NCI-H2029 treated with DMSO at 0.1 percent for 48 hours (cell line): ENCODE results near the gene TMTC4.
"Not testable (repeated sequence)": the region's sequence is repeated elsewhere in the genome, so short reads cannot be mapped to it uniquely, and the experiment has no call there.

Experiments used
- DNase-seq: peaks from one replicate; lab custom pipeline; 2025; lab: John Stamatoyannopoulos, UW

TMTC4 gene

GRCh38 chr13:100581504-100581903 lies 93.1 kb downstream of the TMTC4 start:
- DNase-seq, result no peak

- DNase-seq, result no peak
These were observed 93.6 kb downstream of the TMTC4 start for GRCh38 chr13:100581030-100581429.

- DNase-seq, result no peak
These were observed 94.5 kb downstream of the TMTC4 start for GRCh38 chr13:100580045-100580444.

GRCh38 chr13:100577239-100577638 lies 97.4 kb downstream of the TMTC4 start:
- DNase-seq, result not testable (repeated sequence)

DNA sequence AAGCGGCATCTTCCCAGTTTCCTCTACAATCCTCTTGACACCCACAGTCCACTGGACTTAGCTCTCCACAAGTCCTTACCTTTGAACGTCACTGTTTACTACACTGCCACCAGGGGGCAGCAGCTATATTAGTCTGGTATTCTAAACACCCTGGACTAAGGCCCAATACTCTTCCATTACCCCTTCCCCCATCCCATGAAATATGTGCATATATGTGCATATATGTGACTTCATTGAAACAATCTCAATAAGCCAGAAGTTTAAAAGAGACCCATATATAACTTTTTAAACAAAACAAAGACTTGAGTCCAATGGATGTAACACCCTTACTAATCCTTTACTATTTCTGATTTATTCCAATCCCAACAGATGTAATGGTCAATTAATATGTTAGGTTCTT lies 101.5 kb downstream of the TMTC4 start:
- no peak for DNase-seq

- DNase-seq, result no peak
These were observed 108.1 kb downstream of the TMTC4 start for GRCh38 chr13:100566543-100566942.

DNA sequence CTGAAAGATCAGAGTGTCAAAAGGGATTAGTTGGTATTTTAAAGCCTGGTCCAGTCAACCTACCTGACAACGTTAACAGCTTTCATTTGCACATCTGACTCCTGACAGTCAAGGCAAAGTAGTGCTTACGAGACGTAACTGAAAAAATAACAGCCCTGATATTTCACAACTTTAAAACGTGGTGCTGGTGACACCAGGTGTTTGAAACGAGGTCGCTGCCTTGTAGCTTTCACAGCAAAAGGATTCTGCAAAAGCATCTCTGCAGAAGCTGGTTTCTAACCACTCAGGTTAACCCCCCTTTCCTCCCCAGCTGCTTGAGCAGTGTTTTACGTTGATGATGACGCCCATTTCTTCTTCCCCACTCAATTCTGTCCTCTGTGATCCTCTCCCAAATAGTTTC lies 109.3 kb downstream of the TMTC4 start:
- DNase-seq, result no peak

GRCh38 chr13:100564444-100565223 lies 110.0 kb downstream of the TMTC4 start:
- no peak for DNase-seq

DNA sequence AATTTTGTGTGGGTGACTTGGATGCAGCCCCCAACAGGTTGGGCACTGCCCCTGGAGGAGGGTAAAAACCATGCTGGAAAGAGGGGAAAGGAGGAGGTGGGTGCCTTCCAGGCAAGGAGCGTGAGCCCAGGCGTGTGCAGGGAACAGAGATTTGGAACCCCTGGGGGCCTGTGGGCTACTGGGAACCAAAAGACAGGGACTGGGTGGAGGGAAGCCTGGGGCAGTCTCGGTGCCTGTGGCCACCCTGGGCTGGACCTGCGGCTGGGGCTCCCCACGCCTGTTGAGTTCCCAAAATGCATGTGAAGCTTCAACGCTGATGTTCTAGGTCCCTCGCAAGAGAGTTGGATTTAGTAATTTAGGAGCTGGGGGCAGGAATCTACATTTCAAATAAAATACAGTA lies 110.8 kb downstream of the TMTC4 start:
- DNase-seq, result no peak

GRCh38 chr13:100561599-100562204 lies 112.9 kb downstream of the TMTC4 start:
- DNase-seq, result no peak

- no peak for DNase-seq
These were observed 113.5 kb downstream of the TMTC4 start for GRCh38 chr13:100561158-100561499.

GRCh38 chr13:100560498-100561157 lies 114.0 kb downstream of the TMTC4 start:
- no peak for DNase-seq

DNA sequence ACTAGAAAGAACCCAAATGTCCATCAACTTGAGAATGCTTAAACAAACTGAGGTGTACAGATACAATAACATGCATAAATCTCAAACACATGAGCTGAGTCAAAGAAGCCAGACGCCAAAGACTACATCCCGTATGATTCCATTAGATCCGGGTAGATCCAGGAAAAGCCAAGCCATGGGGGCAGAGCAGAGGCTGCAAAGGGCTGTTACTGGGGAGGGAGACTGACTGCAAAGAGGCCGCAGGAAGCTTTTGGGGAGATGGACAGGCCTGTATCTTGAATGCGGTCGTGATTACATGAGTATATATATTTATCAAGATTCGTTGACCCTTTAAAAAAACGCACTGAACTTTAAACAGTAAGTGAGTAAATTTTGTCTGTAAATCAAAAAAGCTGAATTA lies 114.7 kb downstream of the TMTC4 start:
- no peak for DNase-seq
